ENCODE data around the gene ITGA6.
A peak's percentile ranks its signal among the peaks of the same experiment; 100 is the strongest.

ITGA6 gene

DNA sequence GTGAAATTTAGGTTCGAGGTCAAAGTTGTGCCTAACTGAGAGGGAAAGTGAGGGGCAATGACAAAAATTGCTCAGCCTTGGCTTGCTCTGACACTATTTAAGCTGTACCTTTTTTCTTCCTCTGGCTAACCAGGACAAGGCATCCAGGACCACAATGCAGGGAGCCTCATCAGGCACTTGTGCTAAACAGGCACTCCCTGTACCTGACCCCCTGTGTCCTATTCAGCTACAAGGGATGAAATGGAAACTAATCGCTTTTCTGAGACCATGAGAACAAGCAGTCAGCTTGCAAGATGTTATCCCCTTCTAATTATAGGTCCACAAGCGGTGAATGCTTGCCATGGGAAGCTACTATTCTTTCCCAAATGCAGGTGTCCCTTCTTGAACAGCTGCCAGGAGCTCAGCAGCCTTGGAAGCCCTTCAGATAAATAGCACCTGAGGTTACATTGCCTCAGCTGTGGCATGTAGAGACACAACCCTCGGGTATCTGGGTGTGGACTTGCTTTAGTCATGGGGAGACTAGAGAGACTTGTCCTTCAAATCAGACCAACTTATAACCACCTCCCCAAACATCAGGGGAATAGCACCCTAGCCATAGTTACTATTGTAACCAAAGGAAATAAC is 19.1 kb upstream of the ITGA6 start:
- H3K14ac ChIP-seq (ENCODE audit: low read length), result no peak overlapping the region
- no peak overlapping the region for H3K9ac ChIP-seq (ENCODE audit: low read depth, low read length, poor library complexity)
- H2AK5ac ChIP-seq (ENCODE audit: low read depth, low read length), result no peak overlapping the region
- WGBS, 2 donors (ENCODE audit: extremely low coverage in 2 of 2, insufficient read length in 2 of 2, insufficient replicate concordance in 1 of 2), result no CpG with 5 or more reads among the region's 4 CpGs
- H3K27me3 ChIP-seq (ENCODE audit: control insufficient read depth in 3 of 3, insufficient read depth in 3 of 3, low read depth in 1 of 3, low read length in 3 of 3), result no peaks in the 10 kb centered on the region
- H3K9me3 ChIP-seq (replicated peaks in 1 of 2; ENCODE audit: control insufficient read depth in 2 of 2, insufficient read depth in 1 of 2, low read depth in 1 of 2, low read length in 2 of 2), result peaks cover 0 to 2% of the 10 kb centered on the region in 2 donors
- no peak overlapping the region for H2BK120ac ChIP-seq (ENCODE audit: low read depth, low read length)
- H3K79me1 ChIP-seq (ENCODE audit: low read depth, low read length), result no peaks in the 10 kb centered on the region
- no peak overlapping the region for H2BK12ac ChIP-seq (ENCODE audit: low read length)
- no peaks in the 10 kb centered on the region for H3K36me3 ChIP-seq (replicated peaks in 1 of 2; ENCODE audit: control insufficient read depth in 2 of 2, insufficient read depth in 2 of 2, low read length in 2 of 2)
- H3K4me3 ChIP-seq (ENCODE audit: low read length in 2 of 2), result no peak overlapping the region
- H3K4me2 ChIP-seq (ENCODE audit: insufficient read depth, low read length, poor library complexity, severe bottlenecking), result no peak overlapping the region
- no peak overlapping the region for H4K8ac ChIP-seq (ENCODE audit: low read depth, low read length)
- DNase-seq (ENCODE audit: low spot score), result no peak
- H3K4ac ChIP-seq (ENCODE audit: low read length), result no peak overlapping the region
- no peak overlapping the region for H3K18ac ChIP-seq (ENCODE audit: low read length)
- H2BK5ac ChIP-seq (ENCODE audit: low read length), result no peak overlapping the region
- H4K91ac ChIP-seq (ENCODE audit: low read depth, low read length, poor library complexity), result no peak overlapping the region
- H2AFZ ChIP-seq (ENCODE audit: low read length), result no peak overlapping the region
- H3K4me1 ChIP-seq (ENCODE audit: control insufficient read depth in 2 of 2, insufficient read depth in 1 of 2, low read depth in 1 of 2, low read length in 2 of 2), result peaks cover 2 to 5% of the 10 kb centered on the region in 2 donors
- no peak overlapping the region for H3K27ac ChIP-seq (replicated peaks; ENCODE audit: low read length)
- no peak overlapping the region for H3K23ac ChIP-seq (ENCODE audit: low read depth, low read length, poor library complexity)
- H2BK15ac ChIP-seq (ENCODE audit: low read length), result no peak overlapping the region

DNA sequence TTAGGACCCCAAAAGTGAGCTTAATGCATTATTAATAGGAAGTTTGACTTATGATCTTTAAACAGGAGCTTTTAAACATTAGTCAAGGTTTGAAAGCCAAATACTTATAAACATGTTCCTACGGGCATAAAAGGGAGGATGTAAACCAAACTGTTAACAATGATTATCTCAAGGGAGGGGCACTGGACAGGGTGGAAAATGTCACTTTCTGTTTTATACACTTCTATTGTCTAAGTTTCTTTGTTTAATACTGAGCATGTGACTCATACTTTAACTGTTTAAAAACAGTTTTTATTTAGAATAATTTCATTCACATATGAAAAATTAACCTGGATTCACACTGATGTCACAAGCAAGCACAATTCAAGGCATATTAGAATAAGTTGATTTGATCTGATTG is 18.3 kb upstream of the ITGA6 start:
- no peak overlapping the region for H3K9ac ChIP-seq (ENCODE audit: low read depth, low read length, poor library complexity)
- DNase-seq (ENCODE audit: low spot score), result no peak
- no peak overlapping the region for H3K18ac ChIP-seq (ENCODE audit: low read length)
- H3K4me1 ChIP-seq (ENCODE audit: control insufficient read depth in 2 of 2, insufficient read depth in 1 of 2, low read depth in 1 of 2, low read length in 2 of 2), result peaks cover 0 to 5% of the 10 kb centered on the region in 2 donors
- no peak overlapping the region for H2BK5ac ChIP-seq (ENCODE audit: low read length)
- H3K9me3 ChIP-seq (replicated peaks in 1 of 2; ENCODE audit: control insufficient read depth in 2 of 2, insufficient read depth in 1 of 2, low read depth in 1 of 2, low read length in 2 of 2), result peaks cover 0 to 2% of the 10 kb centered on the region in 2 donors
- no peak overlapping the region for H3K4ac ChIP-seq (ENCODE audit: low read length)
- H3K27me3 ChIP-seq (ENCODE audit: control insufficient read depth in 3 of 3, insufficient read depth in 3 of 3, low read depth in 1 of 3, low read length in 3 of 3), result no peaks in the 10 kb centered on the region
- WGBS, 2 donors (ENCODE audit: extremely low coverage in 2 of 2, insufficient read length in 2 of 2, insufficient replicate concordance in 1 of 2), result no CpG with 5 or more reads among the region's 1 CpG
- no peak overlapping the region for H3K27ac ChIP-seq (replicated peaks; ENCODE audit: low read length)
- H2BK12ac ChIP-seq (ENCODE audit: low read length), result no peak overlapping the region
- H3K36me3 ChIP-seq (replicated peaks in 1 of 2; ENCODE audit: control insufficient read depth in 2 of 2, insufficient read depth in 2 of 2, low read length in 2 of 2), result no peaks in the 10 kb centered on the region
- no peak overlapping the region for H3K14ac ChIP-seq (ENCODE audit: low read length)
- no peak overlapping the region for H2AK5ac ChIP-seq (ENCODE audit: low read depth, low read length)
- no peak overlapping the region for H4K91ac ChIP-seq (ENCODE audit: low read depth, low read length, poor library complexity)
- H3K4me3 ChIP-seq (ENCODE audit: low read length in 2 of 2), result no peak overlapping the region
- H3K23ac ChIP-seq (ENCODE audit: low read depth, low read length, poor library complexity), result no peak overlapping the region
- H3K4me2 ChIP-seq (ENCODE audit: insufficient read depth, low read length, poor library complexity, severe bottlenecking), result no peak overlapping the region
- no peak overlapping the region for H2BK15ac ChIP-seq (ENCODE audit: low read length)
- no peaks in the 10 kb centered on the region for H3K79me1 ChIP-seq (ENCODE audit: low read depth, low read length)
- no peak overlapping the region for H4K8ac ChIP-seq (ENCODE audit: low read depth, low read length)
- H2BK120ac ChIP-seq (ENCODE audit: low read depth, low read length), result no peak overlapping the region
- no peak overlapping the region for H2AFZ ChIP-seq (ENCODE audit: low read length)

- no peak overlapping the region for H2AFZ ChIP-seq (ENCODE audit: low read length)
- WGBS, 2 donors (ENCODE audit: extremely low coverage in 2 of 2, insufficient read length in 2 of 2, insufficient replicate concordance in 1 of 2), result no CpG with 5 or more reads among the region's 5 CpGs
- H3K14ac ChIP-seq (ENCODE audit: low read length), result no peak overlapping the region
- H3K27me3 ChIP-seq (ENCODE audit: control insufficient read depth in 3 of 3, insufficient read depth in 3 of 3, low read depth in 1 of 3, low read length in 3 of 3), result no peaks in the 10 kb centered on the region
- H2BK5ac ChIP-seq (ENCODE audit: low read length), result no peak overlapping the region
- no peak overlapping the region for H3K27ac ChIP-seq (replicated peaks; ENCODE audit: low read length)
- no peak overlapping the region for H3K4me2 ChIP-seq (ENCODE audit: insufficient read depth, low read length, poor library complexity, severe bottlenecking)
- H2BK12ac ChIP-seq (ENCODE audit: low read length), result no peak overlapping the region
- H4K91ac ChIP-seq (ENCODE audit: low read depth, low read length, poor library complexity), result no peak overlapping the region
- no peak overlapping the region for H2BK15ac ChIP-seq (ENCODE audit: low read length)
- peaks cover 5 to 6% of the 10 kb centered on the region in 2 donors for H3K4me1 ChIP-seq (ENCODE audit: control insufficient read depth in 2 of 2, insufficient read depth in 1 of 2, low read depth in 1 of 2, low read length in 2 of 2)
- no peak overlapping the region for H4K8ac ChIP-seq (ENCODE audit: low read depth, low read length)
- no peak overlapping the region for H2BK120ac ChIP-seq (ENCODE audit: low read depth, low read length)
- no peak for DNase-seq (ENCODE audit: low spot score)
- H3K18ac ChIP-seq (ENCODE audit: low read length), result no peak overlapping the region
- no peaks in the 10 kb centered on the region for H3K79me1 ChIP-seq (ENCODE audit: low read depth, low read length)
- H3K9ac ChIP-seq (ENCODE audit: low read depth, low read length, poor library complexity), result no peak overlapping the region
- no peaks in the 10 kb centered on the region for H3K36me3 ChIP-seq (replicated peaks in 1 of 2; ENCODE audit: control insufficient read depth in 2 of 2, insufficient read depth in 2 of 2, low read length in 2 of 2)
- H3K4me3 ChIP-seq (ENCODE audit: low read length in 2 of 2), result no peak overlapping the region
- no peak overlapping the region for H2AK5ac ChIP-seq (ENCODE audit: low read depth, low read length)
- no peak overlapping the region for H3K4ac ChIP-seq (ENCODE audit: low read length)
- H3K9me3 ChIP-seq (replicated peaks in 1 of 2; ENCODE audit: control insufficient read depth in 2 of 2, insufficient read depth in 1 of 2, low read depth in 1 of 2, low read length in 2 of 2), result peaks cover 0 to 2% of the 10 kb centered on the region in 2 donors
- no peak overlapping the region for H3K23ac ChIP-seq (ENCODE audit: low read depth, low read length, poor library complexity)
These were observed 14.3 kb upstream of the ITGA6 start for GRCh38 chr2:172412984-172413492.

DNA sequence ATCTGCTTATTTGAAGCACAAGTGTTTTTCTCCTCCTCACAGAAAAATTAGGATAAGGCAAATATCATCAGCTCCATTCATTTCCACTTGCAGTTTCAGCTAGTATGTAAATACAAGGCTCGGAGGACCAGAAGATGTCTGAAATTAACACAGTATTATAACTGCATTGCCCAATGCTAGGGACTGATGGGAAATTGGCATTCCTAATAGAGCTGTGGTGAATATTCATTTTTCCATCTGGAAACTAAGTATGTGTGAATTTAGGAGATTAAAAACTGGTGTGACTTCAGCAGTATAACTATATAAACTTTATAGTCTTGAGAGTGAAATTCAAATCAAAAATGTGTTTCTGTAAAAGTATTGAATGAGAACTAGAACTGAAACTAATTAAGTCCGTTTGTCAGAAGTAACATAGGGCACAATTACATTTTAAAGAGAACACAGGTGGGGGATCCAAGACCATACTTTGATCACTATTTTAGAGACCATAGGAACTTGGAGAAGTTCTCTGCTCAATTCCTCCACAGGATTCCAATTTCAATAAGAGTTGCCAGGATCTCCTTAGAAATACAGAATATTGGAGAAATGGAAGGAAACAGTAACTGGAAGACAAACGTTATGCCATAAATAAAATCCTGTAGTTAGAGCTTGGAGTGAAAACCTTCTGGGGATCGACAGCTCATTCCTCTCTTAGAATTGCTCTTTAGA is 12.1 kb upstream of the ITGA6 start:
- Histone ChIP-seq H4K91ac (ENCODE audit: low read depth, low read length, poor library complexity) (no peak overlapping the region), H4K8ac (ENCODE audit: low read depth, low read length) (no peak overlapping the region), H2BK15ac (ENCODE audit: low read length) (no peak overlapping the region), H3K27ac (replicated peaks; ENCODE audit: low read length) (no peak overlapping the region), H2AK5ac (ENCODE audit: low read depth, low read length) (no peak overlapping the region), H3K4ac (ENCODE audit: low read length) (no peak overlapping the region), H3K36me3 (replicated peaks in 1 of 2; ENCODE audit: control insufficient read depth in 2 of 2, insufficient read depth in 2 of 2, low read length in 2 of 2) (no peaks in the 10 kb centered on the region), H3K27me3 (ENCODE audit: control insufficient read depth in 3 of 3, insufficient read depth in 3 of 3, low read depth in 1 of 3, low read length in 3 of 3) (no peaks in the 10 kb centered on the region), H3K79me1 (ENCODE audit: low read depth, low read length) (no peaks in the 10 kb centered on the region), H3K4me3 (ENCODE audit: low read length in 2 of 2) (no peak overlapping the region), H3K4me2 (ENCODE audit: insufficient read depth, low read length, poor library complexity, severe bottlenecking) (no peak overlapping the region), H3K23ac (ENCODE audit: low read depth, low read length, poor library complexity) (no peak overlapping the region), H2BK12ac (ENCODE audit: low read length) (no peak overlapping the region), H3K18ac (ENCODE audit: low read length) (no peak overlapping the region), H2BK120ac (ENCODE audit: low read depth, low read length) (no peak overlapping the region), H3K14ac (ENCODE audit: low read length) (no peak overlapping the region), H2AFZ (ENCODE audit: low read length) (peak overlapping the region; percentile 61), H3K4me1 (ENCODE audit: control insufficient read depth in 2 of 2, insufficient read depth in 1 of 2, low read depth in 1 of 2, low read length in 2 of 2) (peaks cover 4 to 5% of the 10 kb centered on the region in 2 donors), H2BK5ac (ENCODE audit: low read length) (no peak overlapping the region), H3K9me3 (replicated peaks in 1 of 2; ENCODE audit: control insufficient read depth in 2 of 2, insufficient read depth in 1 of 2, low read depth in 1 of 2, low read length in 2 of 2) (peaks cover 0 to 2% of the 10 kb centered on the region in 2 donors), H3K9ac (ENCODE audit: low read depth, low read length, poor library complexity) (no peak overlapping the region)
- no CpG with 5 or more reads among the region's 4 CpGs for WGBS, 2 donors (ENCODE audit: extremely low coverage in 2 of 2, insufficient read length in 2 of 2, insufficient replicate concordance in 1 of 2)
- DNase-seq (ENCODE audit: low spot score), result no peak

Measured in neuronal stem cell (in vitro differentiated cells).